ENCODE data around the gene RFX3.
A peak's percentile ranks its signal among the peaks of the same experiment; 100 is the strongest.

RFX3 gene

GRCh38 chr9:3525836-3526164, at the start of gene RFX3:
TSS of gene RFX3 (minus strand) at chr9:3526001. CDS start at chr9:3395588, 130,413 bp downstream.
- FAIRE-seq: no peak

GRCh38 chr9:3571500-3571899, 45.7 kb upstream of the RFX3 start:
- no peak for FAIRE-seq

GRCh38 chr9:3569529-3569928, 43.7 kb upstream of the RFX3 start:
- FAIRE-seq: no peak

- no peak for FAIRE-seq
Observed at GRCh38 chr9:3567988-3568387, 42.2 kb upstream of the RFX3 start.

- FAIRE-seq: peak; percentile 27
Observed at GRCh38 chr9:3553076-3553765, 27.4 kb upstream of the RFX3 start.

- FAIRE-seq: no peak
Observed at GRCh38 chr9:3549225-3549624, 23.4 kb upstream of the RFX3 start.

- no peak for FAIRE-seq
Observed at GRCh38 chr9:3548648-3549047, 22.8 kb upstream of the RFX3 start.

GRCh38 chr9:3541206-3541605, 15.4 kb upstream of the RFX3 start:
- FAIRE-seq: no peak

GRCh38 chr9:3534614-3535404, 9.0 kb upstream of the RFX3 start:
- peak; percentile 75 for FAIRE-seq

- FAIRE-seq: no peak
Observed at GRCh38 chr9:3532158-3532557, 6.4 kb upstream of the RFX3 start.

- FAIRE-seq: no peak
Observed at GRCh38 chr9:3528451-3528850, 2.6 kb upstream of the RFX3 start.

GRCh38 chr9:3526997-3527940, 1.5 kb upstream of the RFX3 start:
- FAIRE-seq: no peak

- FAIRE-seq: no peak
Observed at GRCh38 chr9:3526165-3526996, 580 bp upstream of the RFX3 start.

- FAIRE-seq: no peak
Observed at GRCh38 chr9:3525096-3525835, 535 bp downstream of the RFX3 start.

- no peak for FAIRE-seq
Observed at GRCh38 chr9:3521966-3522365, 3.8 kb downstream of the RFX3 start.

GRCh38 chr9:3520564-3520963, 5.2 kb downstream of the RFX3 start:
- FAIRE-seq: no peak

- FAIRE-seq: peak; percentile 45
Observed at GRCh38 chr9:3517377-3518048, 8.3 kb downstream of the RFX3 start.

GRCh38 chr9:3516667-3517330, 9.0 kb downstream of the RFX3 start:
- no peak for FAIRE-seq

GRCh38 chr9:3515405-3515804, 10.4 kb downstream of the RFX3 start:
- FAIRE-seq: peak; percentile 21

GRCh38 chr9:3514786-3515185, 11.0 kb downstream of the RFX3 start:
- peak; percentile 89 for FAIRE-seq
